ENCODE data around the gene CPPED1.

Gene CPPED1

DNA sequence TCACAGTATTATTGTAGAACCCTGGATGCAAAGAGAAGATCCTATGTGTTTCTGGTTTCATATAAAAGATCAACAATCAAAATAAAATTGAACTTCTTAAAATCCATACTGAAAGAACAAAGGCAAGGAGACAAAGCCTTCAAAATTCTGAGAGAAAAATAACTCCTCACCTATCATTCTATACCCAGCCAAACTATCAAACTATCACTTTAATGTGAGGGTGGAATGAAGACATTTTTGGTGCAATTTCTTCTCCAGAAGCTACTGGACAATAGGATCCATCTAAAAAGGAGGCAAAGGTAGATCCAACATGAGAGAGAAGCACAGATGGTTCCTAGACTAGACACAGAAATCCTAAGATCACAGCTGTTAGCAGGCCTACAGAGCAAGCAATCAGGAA lies 71.1 kb downstream of the CPPED1 start:
- ChIA-PET POLR2A (no interaction called here), CTCF (no interaction called here)
- no peak for DNase-seq (ENCODE audit: extremely low spot score)
- TF ChIP-seq SP1 (IDR thresholded peaks at IDR 0.05) (no peak), LEF1 (IDR thresholded peaks at IDR 0.05; ENCODE audit: borderline replicate concordance) (no peak), ARNT (IDR thresholded peaks at IDR 0.05) (no peak), FOXA1 (IDR thresholded peaks at IDR 0.05) (no peak), NFRKB (IDR thresholded peaks at IDR 0.05) (no peak), BHLHE40 (IDR thresholded peaks at IDR 0.05; ENCODE audit: borderline replicate concordance) (no peak), HDGF (IDR thresholded peaks at IDR 0.05; ENCODE audit: borderline replicate concordance) (no peak), FOXM1 (IDR thresholded peaks at IDR 0.05; ENCODE audit: borderline replicate concordance) (no peak), CTBP1 (IDR thresholded peaks at IDR 0.05; ENCODE audit: borderline replicate concordance) (no peak), ZNF384 (IDR thresholded peaks at IDR 0.05) (no peak), FOXK2 (IDR thresholded peaks at IDR 0.05) (no peak), L3MBTL2 (conservative IDR thresholded peaks at IDR 0.05) (no peak), ELF4 (IDR thresholded peaks at IDR 0.05) (no peak), SUZ12 (IDR thresholded peaks at IDR 0.05) (no peak)
- TF ChIP-seq, protein P1, sequence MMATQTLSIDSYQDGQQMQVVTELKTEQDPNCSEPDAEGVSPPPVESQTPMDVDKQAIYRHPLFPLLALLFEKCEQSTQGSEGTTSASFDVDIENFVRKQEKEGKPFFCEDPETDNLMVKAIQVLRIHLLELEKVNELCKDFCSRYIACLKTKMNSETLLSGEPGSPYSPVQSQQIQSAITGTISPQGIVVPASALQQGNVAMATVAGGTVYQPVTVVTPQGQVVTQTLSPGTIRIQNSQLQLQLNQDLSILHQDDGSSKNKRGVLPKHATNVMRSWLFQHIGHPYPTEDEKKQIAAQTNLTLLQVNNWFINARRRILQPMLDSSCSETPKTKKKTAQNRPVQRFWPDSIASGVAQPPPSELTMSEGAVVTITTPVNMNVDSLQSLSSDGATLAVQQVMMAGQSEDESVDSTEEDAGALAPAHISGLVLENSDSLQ (IDR thresholded peaks at IDR 0.05) = no peak

DNA sequence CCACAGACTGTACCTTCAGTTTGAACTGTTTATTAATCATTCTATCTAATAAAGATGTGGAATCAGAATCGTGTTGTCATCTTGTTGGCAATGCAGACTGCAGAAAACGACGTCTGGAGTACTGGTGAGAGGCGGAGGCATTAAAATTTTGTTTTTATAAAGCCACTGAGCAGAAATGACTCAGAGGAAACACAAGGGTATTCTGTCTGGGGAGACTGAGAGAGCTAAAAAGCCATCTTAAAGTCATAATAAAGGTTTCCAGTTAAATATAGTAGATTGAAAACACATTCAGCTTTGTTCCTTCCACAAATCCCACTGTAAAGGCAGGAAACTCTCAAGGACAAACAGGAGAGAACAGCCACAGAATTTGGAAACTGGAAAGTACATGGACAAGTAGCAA lies 74.2 kb downstream of the CPPED1 start:
- TF ChIP-seq FOXA1 (IDR thresholded peaks at IDR 0.05) (no peak), FOXK2 (IDR thresholded peaks at IDR 0.05) (no peak), TARDBP (IDR thresholded peaks at IDR 0.05) (no peak), NFRKB (IDR thresholded peaks at IDR 0.05) (no peak), SUZ12 (IDR thresholded peaks at IDR 0.05) (no peak), CTBP1 (IDR thresholded peaks at IDR 0.05; ENCODE audit: borderline replicate concordance) (no peak), SP1 (IDR thresholded peaks at IDR 0.05) (no peak), HDGF (IDR thresholded peaks at IDR 0.05; ENCODE audit: borderline replicate concordance) (no peak), ZNF384 (IDR thresholded peaks at IDR 0.05) (no peak)
- TF ChIP-seq, protein P1 (IDR thresholded peaks at IDR 0.05) = no peak
- POLR2A ChIA-PET = no interaction called here
- CTCF ChIA-PET = no interaction called here
- DNase-seq (ENCODE audit: extremely low spot score) = no peak

DNA sequence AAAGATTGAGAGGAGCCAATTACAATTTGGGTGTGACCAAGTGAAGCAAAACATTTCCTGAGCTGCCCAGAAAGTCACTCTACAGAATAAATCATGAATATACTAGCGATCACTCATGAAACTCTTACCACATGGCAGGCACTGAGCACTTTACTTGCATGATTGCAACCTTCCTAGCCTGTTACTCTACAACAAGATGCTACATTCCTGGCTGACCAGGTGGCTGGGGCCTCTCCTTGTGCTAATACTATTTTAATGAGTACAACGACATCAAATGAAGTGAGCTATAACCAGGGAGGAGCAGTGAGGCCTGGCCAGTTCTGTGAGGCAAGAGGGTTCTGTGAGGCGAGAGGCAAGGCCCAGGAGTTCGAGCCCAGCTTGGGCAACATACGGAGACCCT lies 75.2 kb downstream of the CPPED1 start:
- DNase-seq (ENCODE audit: extremely low spot score) = no peak
- TF ChIP-seq NFRKB (IDR thresholded peaks at IDR 0.05) (no peak), FOXK2 (IDR thresholded peaks at IDR 0.05) (no peak), BHLHE40 (IDR thresholded peaks at IDR 0.05; ENCODE audit: borderline replicate concordance) (no peak)
- ChIA-PET CTCF (no interaction called here), POLR2A (no interaction called here)

DNA sequence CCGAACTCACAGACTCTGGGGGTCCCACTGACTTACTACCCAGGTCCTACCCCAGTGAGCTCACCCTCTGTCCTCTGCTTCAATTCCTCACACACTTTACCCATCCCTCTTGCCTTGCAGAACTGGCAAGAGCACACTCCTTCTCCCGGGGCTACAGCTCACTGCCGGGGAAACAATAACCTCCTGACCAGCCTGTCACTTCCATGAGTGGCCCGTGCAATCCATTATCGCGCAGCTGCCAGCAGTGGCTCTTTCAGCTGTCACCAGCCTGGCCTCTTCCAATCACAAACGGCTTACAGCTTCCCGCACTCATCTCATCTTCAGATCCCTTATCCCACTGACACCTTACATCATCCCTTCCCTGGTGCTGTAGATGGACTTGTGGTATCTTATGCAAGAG lies 79.5 kb downstream of the CPPED1 start:
- TF ChIP-seq NFRKB (IDR thresholded peaks at IDR 0.05) = no peak
- TF ChIP-seq CTBP1 (IDR thresholded peaks at IDR 0.05; ENCODE audit: borderline replicate concordance) = no peak
- no peak for TF ChIP-seq ZNF384 (IDR thresholded peaks at IDR 0.05)
- no peak for TF ChIP-seq FOXM1 (IDR thresholded peaks at IDR 0.05; ENCODE audit: borderline replicate concordance)
- no peak for TF ChIP-seq FOXK2 (IDR thresholded peaks at IDR 0.05)
- TF ChIP-seq SUZ12 (IDR thresholded peaks at IDR 0.05) = no peak
- TF ChIP-seq, protein P1 (IDR thresholded peaks at IDR 0.05) = no peak
- TF ChIP-seq LEF1 (IDR thresholded peaks at IDR 0.05; ENCODE audit: borderline replicate concordance) = no peak
- no peak for TF ChIP-seq HDGF (IDR thresholded peaks at IDR 0.05; ENCODE audit: borderline replicate concordance)
- no peak for TF ChIP-seq L3MBTL2 (conservative IDR thresholded peaks at IDR 0.05)
- TF ChIP-seq ELF4 (IDR thresholded peaks at IDR 0.05) = no peak
- TF ChIP-seq SP1 (IDR thresholded peaks at IDR 0.05) = no peak
- TF ChIP-seq BHLHE40 (IDR thresholded peaks at IDR 0.05; ENCODE audit: borderline replicate concordance) = no peak
- TF ChIP-seq FOXA1 (IDR thresholded peaks at IDR 0.05) = no peak
- no peak for TF ChIP-seq TARDBP (IDR thresholded peaks at IDR 0.05)
- no peak for TF ChIP-seq ARNT (IDR thresholded peaks at IDR 0.05)
- DNase-seq (ENCODE audit: extremely low spot score) = no peak
- ChIA-PET CTCF (no interaction called here), POLR2A (no interaction called here)

DNA sequence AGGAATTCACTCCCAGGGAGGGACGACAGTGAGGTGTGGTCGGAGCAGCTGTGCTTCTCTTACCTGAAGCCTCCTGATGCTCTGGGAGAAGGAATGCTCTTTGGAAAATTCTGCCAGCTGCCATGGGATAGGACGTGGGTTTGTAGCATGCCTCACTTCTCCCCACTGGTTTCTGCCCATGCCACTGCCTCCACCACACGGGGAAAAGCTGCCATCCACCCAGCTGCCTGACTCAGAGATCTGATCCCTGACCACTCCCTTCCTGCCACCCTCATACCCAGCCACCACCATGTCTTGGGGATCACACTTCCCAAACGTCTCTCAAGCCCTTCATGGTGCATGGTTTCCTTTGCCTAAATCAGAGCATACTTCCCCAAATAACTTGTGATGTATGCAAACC lies 80.0 kb downstream of the CPPED1 start:
- ChIA-PET POLR2A (no interaction called here), CTCF (no interaction called here)
- TF ChIP-seq ELF4 (IDR thresholded peaks at IDR 0.05) (no peak), NFRKB (IDR thresholded peaks at IDR 0.05) (no peak), HDGF (IDR thresholded peaks at IDR 0.05; ENCODE audit: borderline replicate concordance) (no peak), ZNF384 (IDR thresholded peaks at IDR 0.05) (no peak), FOXK2 (IDR thresholded peaks at IDR 0.05) (no peak), TARDBP (IDR thresholded peaks at IDR 0.05) (no peak), ARNT (IDR thresholded peaks at IDR 0.05) (no peak), SP1 (IDR thresholded peaks at IDR 0.05) (no peak), L3MBTL2 (conservative IDR thresholded peaks at IDR 0.05) (no peak), FOXM1 (IDR thresholded peaks at IDR 0.05; ENCODE audit: borderline replicate concordance) (no peak), FOXA1 (IDR thresholded peaks at IDR 0.05) (no peak), SUZ12 (IDR thresholded peaks at IDR 0.05) (no peak), BHLHE40 (IDR thresholded peaks at IDR 0.05; ENCODE audit: borderline replicate concordance) (no peak), CTBP1 (IDR thresholded peaks at IDR 0.05; ENCODE audit: borderline replicate concordance) (no peak), LEF1 (IDR thresholded peaks at IDR 0.05; ENCODE audit: borderline replicate concordance) (no peak)
- TF ChIP-seq, protein P1 (IDR thresholded peaks at IDR 0.05) = no peak
- no peak for DNase-seq (ENCODE audit: extremely low spot score)

DNA sequence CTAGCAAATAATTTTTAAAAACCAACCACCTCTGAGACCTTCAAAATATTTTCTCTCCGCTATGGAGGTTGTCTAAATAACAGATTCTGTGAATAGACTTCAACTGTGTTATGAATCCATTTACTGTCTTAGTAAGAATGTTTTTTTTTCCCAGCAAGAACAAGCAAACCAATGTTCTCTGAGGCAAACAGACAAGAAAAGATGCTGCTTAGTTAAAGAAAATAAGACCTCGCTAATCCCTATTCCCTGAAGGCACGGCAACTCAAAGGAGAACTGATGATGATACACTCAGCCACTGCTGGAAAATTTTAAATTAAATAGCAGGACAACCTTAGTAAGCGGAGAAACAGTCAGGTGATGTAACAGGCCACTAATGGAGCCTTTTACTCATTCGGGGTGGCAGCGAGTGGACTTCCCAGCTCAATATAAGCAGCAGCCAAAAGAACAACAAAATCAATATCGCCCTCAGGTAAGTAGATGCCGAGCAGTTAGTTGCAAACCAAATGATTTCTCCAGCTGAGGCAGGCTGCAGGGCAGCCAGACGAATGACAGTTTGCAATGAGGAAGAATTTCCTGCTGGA lies 81.8 kb downstream of the CPPED1 start:
- DNase-seq (ENCODE audit: extremely low spot score) = no peak
- ChIA-PET POLR2A (no interaction called here), CTCF (no interaction called here)
- TF ChIP-seq ELF4 (IDR thresholded peaks at IDR 0.05) = no peak
- no peak for TF ChIP-seq SUZ12 (IDR thresholded peaks at IDR 0.05)
- TF ChIP-seq FOXA1 (IDR thresholded peaks at IDR 0.05) = no peak
- no peak for TF ChIP-seq TARDBP (IDR thresholded peaks at IDR 0.05)
- TF ChIP-seq, protein P1 (IDR thresholded peaks at IDR 0.05) = no peak
- TF ChIP-seq FOXM1 (IDR thresholded peaks at IDR 0.05; ENCODE audit: borderline replicate concordance) = no peak

All from HEK293T (cell line).